ENCODE results near the gene SEPTIN10.
"Not testable (repeated sequence)": the region's sequence is repeated elsewhere in the genome, so short reads cannot be mapped to it uniquely, and the experiment has no call there.

The SEPTIN10 gene

GRCh38 chr2:109538546-109538945 lies 75.2 kb downstream of the SEPTIN10 start:
- no peak overlapping the region for H3K4me3 ChIP-seq (ENCODE audit: low read depth, low read length)
- no peak for TF ChIP-seq CTCF (conservative IDR thresholded peaks at IDR 0.05; ENCODE audit: low read depth, low read length)
- DNase-seq (ENCODE audit: low read depth): no peak

GRCh38 chr2:109537565-109538222 lies 76.1 kb downstream of the SEPTIN10 start:
- H3K4me3 ChIP-seq (ENCODE audit: low read depth, low read length): no peak overlapping the region
- peak; percentile 69 for DNase-seq (ENCODE audit: low read depth)
- TF ChIP-seq CTCF (conservative IDR thresholded peaks at IDR 0.05; ENCODE audit: low read depth, low read length): no peak

GRCh38 chr2:109536556-109536955 lies 77.2 kb downstream of the SEPTIN10 start:
- not testable (repeated sequence) for H3K4me3 ChIP-seq (ENCODE audit: low read depth, low read length)
- DNase-seq (ENCODE audit: low read depth): peak; percentile 75

- no peak overlapping the region for H3K4me3 ChIP-seq (ENCODE audit: low read depth, low read length)
- DNase-seq (ENCODE audit: low read depth): peak; percentile 20
- TF ChIP-seq CTCF (conservative IDR thresholded peaks at IDR 0.05; ENCODE audit: low read depth, low read length): no peak
These were observed 78.4 kb downstream of the SEPTIN10 start for GRCh38 chr2:109535217-109535946.

- DNase-seq (ENCODE audit: low read depth): no peak
- H3K4me3 ChIP-seq (ENCODE audit: low read depth, low read length): no peak overlapping the region
- no peak for TF ChIP-seq CTCF (conservative IDR thresholded peaks at IDR 0.05; ENCODE audit: low read depth, low read length)
These were observed 79.9 kb downstream of the SEPTIN10 start for GRCh38 chr2:109533823-109534222.

GRCh38 chr2:109532728-109533076 lies 81.1 kb downstream of the SEPTIN10 start:
- no peak overlapping the region for H3K4me3 ChIP-seq (ENCODE audit: low read depth, low read length)
- TF ChIP-seq CTCF (conservative IDR thresholded peaks at IDR 0.05; ENCODE audit: low read depth, low read length): no peak
- no peak for DNase-seq (ENCODE audit: low read depth)

- H3K4me3 ChIP-seq (ENCODE audit: low read depth, low read length): no peak overlapping the region
These were observed 81.7 kb downstream of the SEPTIN10 start for GRCh38 chr2:109531896-109532727.

More at GRCh38 chr2:109531896-109532727, 81.7 kb downstream of the SEPTIN10 start:
- no peak for TF ChIP-seq CTCF (conservative IDR thresholded peaks at IDR 0.05; ENCODE audit: low read depth, low read length)
- no peak for DNase-seq (ENCODE audit: low read depth)
